H1 (cell line): Measurements from ENCODE around the gene ISOC2. TPM values are rescaled to one million over a fixed set of nuclear protein-coding genes. Genes with fewer than 3 reads are reported as not detected.

Experiments
- CTCF ChIA-PET: fragments of 300-600 bp; sonication (Branson Sonifier 250); formaldehyde crosslinking; loops from one replicate; lab custom pipeline; 2021; ENCODE audit not compliant: partially characterized antibody; lab: Charles Lee
- POLR2A ChIA-PET: fragments of 300-600 bp; sonication (Branson Sonifier 250); formaldehyde crosslinking; loops from one replicate; lab custom pipeline; 2021; ENCODE audit warnings: inconsistent platforms; ENCODE audit not compliant: partially characterized antibody; lab: Charles Lee
- DNase-seq, 2 experiments: peaks; one replicate each; pipeline versions ENCODE4 v3.0.0 to v3.0.0-alpha.2; 2010 to 2022; ENCODE audit warnings: low spot score in 2 of 2, low read depth in 1 of 2, mixed read lengths in 1 of 2
- FAIRE-seq: peaks from 2 replicates; lab custom pipeline; 2011; peaks lifted over from hg19 to GRCh38; lab: Jason Lieb, UNC
- H2AFZ ChIP-seq: 2 replicates; pipeline ENCODE4 v1.8.1; 2012; ENCODE audit warnings: low read length, inconsistent platforms
- H2AK5ac ChIP-seq: 2 replicates; pipeline ENCODE4 v1.6.1; 2013; ENCODE audit warnings: low read depth, low read length
- H2BK120ac ChIP-seq: replicated peaks from 2 replicates; pipeline ENCODE3; 2013; ENCODE audit warnings: low read depth, low read length, inconsistent platforms
- H2BK12ac ChIP-seq: 2 replicates; pipeline ENCODE4 v1.6.1; 2013; ENCODE audit warnings: low read depth, low read length
- H2BK15ac ChIP-seq: 2 replicates; pipeline ENCODE4 v1.6.1; 2013; ENCODE audit warnings: low read length
- H2BK20ac ChIP-seq: 2 replicates; pipeline ENCODE4 v1.6.1; 2013; ENCODE audit warnings: low read length
- H2BK5ac ChIP-seq: 2 replicates; pipeline ENCODE4 v1.6.1; 2013; ENCODE audit warnings: low read depth, low read length
- H3K14ac ChIP-seq: 2 replicates; pipeline ENCODE4 v1.6.1; 2013; ENCODE audit warnings: inconsistent platforms; ENCODE audit not compliant: insufficient read length
- H3K18ac ChIP-seq: 2 replicates; pipeline ENCODE4 v1.6.1; 2013; ENCODE audit warnings: low read length; ENCODE audit errors: extremely low read depth
- H3K23ac ChIP-seq: 2 replicates; pipeline ENCODE4 v1.6.1; 2013; ENCODE audit warnings: inconsistent platforms; ENCODE audit not compliant: insufficient read length
- H3K23me2 ChIP-seq: 2 replicates; pipeline ENCODE4 v1.6.1; 2013; ENCODE audit warnings: low read depth, low read length
- H3K27ac ChIP-seq: 2 replicates; pipeline ENCODE4 v1.6.1; 2011; ENCODE audit warnings: low read depth, low read length, inconsistent platforms
- H3K27me3 ChIP-seq, 4 experiments: replicated peaks in 1 of 4; 1 replicate in 1 of 4; 2 replicates in 3 of 4; pipeline versions ENCODE4 v1.6.1 to v1.8.1; 2011 to 2013; ENCODE audit warnings: low read length in 3 of 4, mild to moderate bottlenecking in 3 of 4, inconsistent platforms in 2 of 4, mixed read lengths in 2 of 4, moderate library complexity in 1 of 4; ENCODE audit not compliant: control insufficient read depth in 3 of 4, insufficient read depth in 3 of 4; ENCODE audit errors: extremely low read depth in 1 of 4
- H3K36me3 ChIP-seq, 4 experiments: 2 replicates each; pipeline versions ENCODE4 v1.6.1 to v1.8.1; 2011 to 2013; ENCODE audit warnings: mild to moderate bottlenecking in 4 of 4, low read length in 3 of 4, moderate library complexity in 2 of 4, control low read depth in 1 of 4, inconsistent platforms in 1 of 4; ENCODE audit not compliant: insufficient read depth in 4 of 4, control insufficient read depth in 2 of 4
- H3K4ac ChIP-seq: replicated peaks from 2 replicates; pipeline ENCODE3; 2013; ENCODE audit warnings: low read length, low read depth, mixed read lengths, inconsistent platforms; ENCODE audit not compliant: insufficient read length
- H3K4me1 ChIP-seq, 4 experiments: replicated peaks in 1 of 4; 1 replicate in 1 of 4; 2 replicates in 3 of 4; pipeline versions ENCODE4 v1.6.1 to v1.8.1; 2011 to 2013; ENCODE audit warnings: low read length in 3 of 4, inconsistent platforms in 2 of 4, mixed read lengths in 1 of 4; ENCODE audit not compliant: insufficient read depth in 4 of 4, control insufficient read depth in 3 of 4
- H3K4me2 ChIP-seq, 2 experiments: 2 replicates each; pipeline versions ENCODE4 v1.6.1 to v1.8.1; 2011 to 2013; ENCODE audit warnings: low read depth in 2 of 2, low read length in 2 of 2, control low read depth in 1 of 2, inconsistent platforms in 1 of 2, mild to moderate bottlenecking in 1 of 2; ENCODE audit not compliant: insufficient read depth in 1 of 2
- H3K4me3 ChIP-seq, 4 experiments: fragments of 200-600, 300-600 bp in 1 of 4; sonication (generic), shearing (Covaris generic), sonication (Bioruptor Twin) in 1 of 4; 2 replicates each; pipeline versions ENCODE4 v1.5.1 to v1.8.1; 2011 to 2016; ENCODE audit warnings: low read length in 4 of 4, low read depth in 3 of 4, control low read depth in 2 of 4, inconsistent platforms in 2 of 4, mild to moderate bottlenecking in 2 of 4, mixed read lengths in 1 of 4, moderate library complexity in 1 of 4; ENCODE audit not compliant: insufficient read depth in 2 of 4; ENCODE audit errors: extremely low read depth in 1 of 4
- H3K56ac ChIP-seq: replicated peaks from 2 replicates; pipeline ENCODE3; 2013; ENCODE audit warnings: low read depth, mild to moderate bottlenecking, mixed read lengths, low read length, inconsistent platforms; ENCODE audit not compliant: insufficient read length
- H3K79me1 ChIP-seq: 2 replicates; pipeline ENCODE4 v1.6.1; 2013; ENCODE audit warnings: low read depth, low read length, control low read depth
- H3K79me2 ChIP-seq, 2 experiments: 2 replicates each; pipeline versions ENCODE4 v1.6.1 to v1.8.1; 2012 to 2013; ENCODE audit warnings: low read length in 2 of 2, mild to moderate bottlenecking in 2 of 2, inconsistent platforms in 1 of 2; ENCODE audit not compliant: insufficient read depth in 2 of 2, control insufficient read depth in 1 of 2
- H3K9ac ChIP-seq, 4 experiments: replicated peaks in 1 of 4; 1 replicate in 1 of 4; 2 replicates in 3 of 4; pipeline versions ENCODE4 v1.6.1 to v1.8.1; 2011 to 2013; ENCODE audit warnings: low read depth in 3 of 4, low read length in 3 of 4, control low read depth in 2 of 4, mild to moderate bottlenecking in 2 of 4, moderate library complexity in 2 of 4, inconsistent platforms in 1 of 4; ENCODE audit errors: extremely low read depth in 1 of 4
- H3K9me3 ChIP-seq, 2 experiments: 2 replicates each; pipeline versions ENCODE4 v1.6.1 to v1.8.1; 2012 to 2013; ENCODE audit warnings: mild to moderate bottlenecking in 2 of 2, moderate library complexity in 2 of 2, control low read depth in 1 of 2, inconsistent platforms in 1 of 2, low read depth in 1 of 2, low read length in 1 of 2, mixed read lengths in 1 of 2; ENCODE audit not compliant: insufficient read depth in 2 of 2
- H4K20me1 ChIP-seq, 2 experiments: replicated peaks in 1 of 2; 2 replicates each; pipeline versions ENCODE3 to v1.8.1; 2011 to 2013; ENCODE audit warnings: inconsistent platforms in 2 of 2, low read length in 2 of 2, mild to moderate bottlenecking in 1 of 2; ENCODE audit not compliant: insufficient read depth in 2 of 2, control insufficient read depth in 1 of 2
- H4K5ac ChIP-seq: 2 replicates; pipeline ENCODE4 v1.6.1; 2013; ENCODE audit warnings: low read length, low read depth, mixed read lengths, inconsistent platforms; ENCODE audit not compliant: insufficient read length
- H4K8ac ChIP-seq: 2 replicates; pipeline ENCODE4 v1.8.0; 2013; ENCODE audit warnings: mild to moderate bottlenecking, moderate library complexity, low read length, inconsistent platforms; ENCODE audit not compliant: insufficient read depth; ENCODE audit errors: extremely low read depth
- H4K91ac ChIP-seq: replicated peaks from 2 replicates; pipeline ENCODE3; 2013; ENCODE audit warnings: low read length, mixed read lengths, inconsistent platforms; ENCODE audit not compliant: insufficient read length
- ASH2L ChIP-seq: fragments of 200-600, 300-600 bp; sonication (generic); IDR thresholded peaks from one replicate; pipeline ENCODE4 v1.7.1; 2017; ENCODE audit warnings: low read length
- CBX8 ChIP-seq: fragments of 300-800, 300-1000 bp; sonication (generic); IDR thresholded peaks from 2 replicates; pipeline ENCODE4 v1.7.1; 2016; ENCODE audit warnings: low read depth, low read length, borderline replicate concordance
- POLR2AphosphoS5 ChIP-seq: IDR thresholded peaks from 2 replicates; pipeline ENCODE4 v1.6.1; 2011; ENCODE audit warnings: low read depth, low read length
- ZNF274 ChIP-seq: IDR thresholded peaks from 2 replicates; pipeline ENCODE4 v1.7.0; 2012; ENCODE audit warnings: low read length, borderline replicate concordance; ENCODE audit errors: extremely low read depth
- WGBS, 2 experiments: shearing (Covaris generic) in 1 of 2; methylation state at CpG; one replicate each; pipeline versions ENCODE4 v1.1.6 to v1.1.7; 2013 to 2015; ENCODE audit warnings: low lambda C conversion rate in 2 of 2, mixed read lengths in 2 of 2, inconsistent platforms in 1 of 2, low coverage in 1 of 2, missing lambda C conversion rate in 1 of 2; ENCODE audit not compliant: insufficient replicate concordance in 2 of 2, insufficient coverage in 1 of 2, insufficient read length in 1 of 2; ENCODE audit errors: extremely low coverage in 1 of 2, missing lambda C conversion rate in 1 of 2; 5-methylcytosine and 5-hydroxymethylcytosine counted together
- polyA plus RNA-seq, 7 experiments: library from polyadenylated mRNA; depleted of rRNA in 3 of 7; stranded (reverse) in 5 of 7; unstranded in 2 of 7; fragments of >200 nt in 5 of 7; fragments of 200-250 nt in 2 of 7; gene quantifications; 1 replicate in 5 of 7; 2 replicates in 1 of 7; 4 replicates in 1 of 7; pipeline versions ENCODE4 v1.2.1 to v1.2.3, GENCODE V29; 2011 to 2013; ENCODE audit warnings: missing spikeins in 2 of 7, mixed read lengths in 2 of 7
- total RNA-seq: library from RNA; stranded (reverse); fragmentation: NEBNext Ultra II Directional; extraction: Animal tissue kit (Norgen Biotek cat#: 25700); gene quantifications from 2 replicates; pipeline ENCODE4 v1.2.1, GENCODE V29; 2021

ISOC2 gene
- total and polyA plus RNA-seq, 2 of the 8 experiments (the other 6 are each of a cell fraction or from before 2014, with no cell fraction given): 96.9 to 152 TPM

DNA sequence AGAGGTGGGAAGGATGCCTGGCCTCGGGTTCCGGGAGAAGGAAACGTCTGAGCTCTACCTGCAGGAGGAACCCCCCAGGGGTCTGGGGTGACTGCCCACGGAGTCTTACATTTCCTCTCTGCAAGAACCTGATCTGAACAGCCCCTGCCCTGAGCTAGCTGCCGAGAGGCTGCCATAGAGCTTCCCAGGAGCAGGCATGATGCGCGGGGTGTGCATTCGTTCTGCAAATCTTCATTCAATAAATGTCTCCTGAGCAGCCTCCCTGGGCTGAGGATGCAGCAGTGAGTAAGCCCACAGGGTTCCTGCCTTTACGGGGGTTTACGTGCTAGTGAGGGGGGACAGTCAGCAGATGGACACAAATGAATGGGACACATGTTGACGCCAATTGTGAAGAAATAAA, 16.8 kb downstream of the ISOC2 start:
- Histone ChIP-seq H4K5ac (no peak overlapping the region), H3K9me3 (no peaks in the 10 kb centered on the region), H3K36me3 (no peaks in the 10 kb centered on the region), H2AFZ (no peak overlapping the region), H3K14ac (no peak overlapping the region), H2AK5ac (no peak overlapping the region), H2BK20ac (no peak overlapping the region), H3K23ac (no peak overlapping the region), H3K27me3 (peaks cover 52 to 96% (median 89%) of the 10 kb centered on the region in 4 experiments), H2BK5ac (no peak overlapping the region), H3K9ac (no peak overlapping the region), H2BK15ac (no peak overlapping the region), H3K18ac (no peak overlapping the region), H3K79me2 (no peaks in the 10 kb centered on the region), H2BK120ac (no peak overlapping the region), H3K4me2 (no peak overlapping the region), H3K27ac (no peak overlapping the region), H3K4me1 (peaks cover 6 to 15% (median 9%) of the 10 kb centered on the region in 4 experiments; a peak in 6 of 7 replicates), H2BK12ac (no peak overlapping the region), H3K79me1 (no peaks in the 10 kb centered on the region), H4K91ac (no peak overlapping the region), H3K56ac (no peak overlapping the region), H3K23me2 (peaks cover 28% of the 10 kb centered on the region; the same call in 1 of the 2 replicates), H3K4ac (no peak overlapping the region), H4K20me1 (peaks cover 3 to 16% of the 10 kb centered on the region in 2 experiments), H4K8ac (no peak overlapping the region), H3K4me3 (no peak overlapping the region)
- WGBS, 2 experiments: 62% methylated on average over 11 of the region's 11 CpGs; no CpG with 5 or more reads in 1 of the 2 experiments
- CTCF ChIA-PET: interaction anchor here (0.6 to 2.5 kb wide), 6 partner anchors 9 to 304 kb away, joined by 3 to 13 read pairs (median 4); partner anchors contain the start of gene FIZ1
- DNase-seq: no peak
- FAIRE-seq: no peak
- POLR2A ChIA-PET: interaction anchor here (0.9 to 4.4 kb wide), 6 partner anchors 9 to 185 kb away, joined by 3 to 21 read pairs (median 4); partner anchors contain the start of gene UBE2S
- TF ChIP-seq ZNF274: no peak
- no peak for TF ChIP-seq ASH2L
- no peak for TF ChIP-seq POLR2AphosphoS5
- TF ChIP-seq CBX8: no peak
